Lung (tissue), 12 donors: ENCODE data around the gene PCDHGC4. TPM values are rescaled to one million over a fixed set of nuclear protein-coding genes. Genes with fewer than 3 reads are reported as not detected.

Experiments used
- ATAC-seq: fragments of 200-7000 bp; cut with Tn5 transposase; one replicate; pipeline ENCODE4 v1.9.1; 2020; ENCODE audit warnings: moderate number of reproducible peaks; ENCODE audit not compliant: insufficient read depth, low FRiP score
- DNase-seq, 3 donors: peaks; one replicate each; pipeline ENCODE4 v3.0.0-alpha.2; 2013 to 2017
- H3K27ac ChIP-seq, 2 donors: one replicate each; pipeline ENCODE4 v1.5.1; 2013; ENCODE audit warnings: mild to moderate bottlenecking in 2 of 2, moderate library complexity in 2 of 2, control low read depth in 1 of 2, inconsistent platforms in 1 of 2, low read depth in 1 of 2, low read length in 1 of 2
- H3K27me3 ChIP-seq, 3 donors: one replicate each; pipeline ENCODE4 v1.5.1; 2013; ENCODE audit warnings: low read length in 2 of 3; ENCODE audit not compliant: control insufficient read depth in 3 of 3, insufficient read depth in 3 of 3
- H3K36me3 ChIP-seq, 4 donors: one replicate each; pipeline ENCODE4 v1.5.1; 2013; ENCODE audit warnings: low read length in 4 of 4, mild to moderate bottlenecking in 1 of 4, moderate library complexity in 1 of 4; ENCODE audit not compliant: control insufficient read depth in 4 of 4, insufficient read depth in 4 of 4
- H3K4me1 ChIP-seq, 5 donors: one replicate each; pipeline ENCODE4 v1.5.1; 2013; ENCODE audit warnings: low read length in 5 of 5, mild to moderate bottlenecking in 2 of 5, moderate library complexity in 1 of 5; ENCODE audit not compliant: control insufficient read depth in 5 of 5, insufficient read depth in 5 of 5
- H3K4me3 ChIP-seq: one replicate; pipeline ENCODE4 v1.5.1; 2013; ENCODE audit warnings: mild to moderate bottlenecking, control low read depth, moderate library complexity
- H3K9ac ChIP-seq, 2 donors: one replicate each; pipeline ENCODE4 v1.5.1; 2013; ENCODE audit warnings: low read length in 2 of 2, control low read depth in 1 of 2; ENCODE audit not compliant: insufficient read depth in 1 of 2
- H3K9me3 ChIP-seq, 4 donors: one replicate each; pipeline ENCODE4 v1.5.1; 2013; ENCODE audit warnings: low read length in 3 of 4, mild to moderate bottlenecking in 1 of 4, moderate library complexity in 1 of 4; ENCODE audit not compliant: control insufficient read depth in 4 of 4, insufficient read depth in 3 of 4
- WGBS, 2 donors: extraction: QIAGEN DNeasy Blood & Tissue Kit; methylation state at CpG; one replicate each; pipeline ENCODE4 v1.1.7; 2013; 5-methylcytosine and 5-hydroxymethylcytosine counted together
- polyA plus RNA-seq, 2 donors: library from polyadenylated mRNA; stranded (reverse); fragments of 200-250 nt; gene quantifications; one replicate each; pipeline ENCODE4 v1.2.1, GENCODE V29; 2013
- total RNA-seq, 2 donors: library from RNA; depleted of rRNA in 1 of 2; stranded (reverse); fragments of >200 nt in 1 of 2; gene quantifications; one replicate each; pipeline ENCODE4 v1.2.1, GENCODE V29; 2014 to 2021
- TF ChIP-seq, protein P1 (sequence below): IDR thresholded peaks from 2 replicates; pipeline ENCODE4 v1.5.1; 2012; ENCODE audit warnings: mild to moderate bottlenecking; ENCODE audit errors: control extremely low read depth, extremely low read depth
- donor health status: control.
- donor health status: control.
- donor health status: Bipolar disorder and iron deficiency.
- donor health status: healthy.
- donor health status: DM: yes; HTN: yes; CAD: no.

The PCDHGC4 gene
- total and polyA plus RNA-seq, 4 donors, result 0.08 to 8.7 (median 1.7) TPM

DNA sequence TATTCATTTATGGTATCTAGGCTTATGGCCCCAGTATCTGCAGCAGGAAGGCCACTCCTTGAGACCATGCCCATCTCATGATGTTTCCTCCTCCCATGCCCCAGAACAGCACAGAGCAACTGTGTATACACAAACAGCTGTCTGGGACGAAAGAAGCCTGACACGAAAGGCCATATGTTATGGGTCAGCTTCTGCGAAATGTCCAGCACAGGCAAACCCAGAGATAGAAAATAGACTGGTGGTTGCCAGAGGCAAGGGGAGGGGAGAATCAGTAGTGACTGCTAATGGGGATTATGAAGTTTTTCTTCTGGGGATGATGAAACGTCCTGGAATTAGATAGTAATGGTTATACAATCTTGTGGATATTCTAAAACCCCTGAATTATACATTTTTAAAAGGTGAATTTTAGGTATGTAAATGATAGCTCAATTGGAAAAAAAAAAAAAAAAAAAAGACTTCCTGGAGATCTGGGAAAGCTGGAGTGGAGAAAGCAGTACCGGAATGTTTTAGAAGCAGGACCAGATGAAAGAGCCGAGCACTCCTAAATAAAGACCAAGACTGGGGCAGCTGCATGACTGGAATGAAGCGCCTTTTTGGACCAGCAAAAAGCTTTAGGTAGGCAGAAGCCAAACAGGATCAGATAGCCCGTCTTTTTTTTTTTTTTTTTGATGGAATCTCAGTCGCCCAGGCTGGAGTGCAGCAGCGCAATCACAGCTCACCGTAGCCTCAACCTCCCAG lies 33.2 kb downstream of the PCDHGC4 start:
- peaks cover 6 to 34% (median 10%) of the 10 kb centered on the region in 4 donors for H3K36me3 ChIP-seq
- H3K27me3 ChIP-seq, result no peaks in the 10 kb centered on the region
- H3K27ac ChIP-seq, result no peak overlapping the region
- peak; percentile 58 to 88 (median 74) for DNase-seq
- peaks cover 16 to 83% (median 35%) of the 10 kb centered on the region in 5 donors for H3K4me1 ChIP-seq
- H3K9me3 ChIP-seq, result no peaks in the 10 kb centered on the region
- no peak overlapping the region for H3K9ac ChIP-seq
- 86 to 87% methylated on average over 11 of the region's 11 CpGs for whole genome bisulfite sequencing, 2 donors
- TF ChIP-seq, protein P1, sequence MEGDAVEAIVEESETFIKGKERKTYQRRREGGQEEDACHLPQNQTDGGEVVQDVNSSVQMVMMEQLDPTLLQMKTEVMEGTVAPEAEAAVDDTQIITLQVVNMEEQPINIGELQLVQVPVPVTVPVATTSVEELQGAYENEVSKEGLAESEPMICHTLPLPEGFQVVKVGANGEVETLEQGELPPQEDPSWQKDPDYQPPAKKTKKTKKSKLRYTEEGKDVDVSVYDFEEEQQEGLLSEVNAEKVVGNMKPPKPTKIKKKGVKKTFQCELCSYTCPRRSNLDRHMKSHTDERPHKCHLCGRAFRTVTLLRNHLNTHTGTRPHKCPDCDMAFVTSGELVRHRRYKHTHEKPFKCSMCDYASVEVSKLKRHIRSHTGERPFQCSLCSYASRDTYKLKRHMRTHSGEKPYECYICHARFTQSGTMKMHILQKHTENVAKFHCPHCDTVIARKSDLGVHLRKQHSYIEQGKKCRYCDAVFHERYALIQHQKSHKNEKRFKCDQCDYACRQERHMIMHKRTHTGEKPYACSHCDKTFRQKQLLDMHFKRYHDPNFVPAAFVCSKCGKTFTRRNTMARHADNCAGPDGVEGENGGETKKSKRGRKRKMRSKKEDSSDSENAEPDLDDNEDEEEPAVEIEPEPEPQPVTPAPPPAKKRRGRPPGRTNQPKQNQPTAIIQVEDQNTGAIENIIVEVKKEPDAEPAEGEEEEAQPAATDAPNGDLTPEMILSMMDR, result no peak
- H3K4me3 ChIP-seq, result no peak overlapping the region
- ATAC-seq, result no peak

DNA sequence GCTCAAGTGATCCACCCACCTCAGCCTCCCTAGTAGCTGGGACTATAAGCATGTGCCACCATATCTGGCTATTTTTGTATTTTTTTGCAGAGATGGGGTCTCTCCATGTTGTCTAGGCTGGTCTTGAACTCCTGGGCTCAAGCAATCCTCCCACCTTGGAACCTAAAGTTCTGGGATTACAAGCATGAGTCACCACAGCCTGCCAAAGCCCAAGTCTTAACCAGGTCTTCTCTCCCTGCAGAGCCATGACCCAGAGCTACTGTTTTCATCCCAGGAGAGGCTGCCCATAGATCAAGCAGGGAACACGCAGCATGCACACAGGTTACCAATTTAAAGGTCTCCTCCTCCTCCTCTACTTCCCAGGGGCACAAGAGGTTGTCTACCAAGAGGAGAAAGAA lies 33.8 kb downstream of the PCDHGC4 start:
- Histone ChIP-seq H3K4me1 (peaks cover 15 to 83% (median 35%) of the 10 kb centered on the region in 5 donors), H3K4me3 (no peak overlapping the region), H3K9me3 (no peaks in the 10 kb centered on the region), H3K9ac (no peak overlapping the region), H3K36me3 (peaks cover 6 to 38% (median 10%) of the 10 kb centered on the region in 4 donors), H3K27me3 (no peaks in the 10 kb centered on the region), H3K27ac (peak overlapping the region in 1 of 2 donors; percentile 47)
- DNase-seq (no peak), ATAC-seq (no peak)
- TF ChIP-seq, protein P1, result no peak
- 94% methylated on average over 1 of the region's 1 CpG for WGBS, 2 donors

DNA sequence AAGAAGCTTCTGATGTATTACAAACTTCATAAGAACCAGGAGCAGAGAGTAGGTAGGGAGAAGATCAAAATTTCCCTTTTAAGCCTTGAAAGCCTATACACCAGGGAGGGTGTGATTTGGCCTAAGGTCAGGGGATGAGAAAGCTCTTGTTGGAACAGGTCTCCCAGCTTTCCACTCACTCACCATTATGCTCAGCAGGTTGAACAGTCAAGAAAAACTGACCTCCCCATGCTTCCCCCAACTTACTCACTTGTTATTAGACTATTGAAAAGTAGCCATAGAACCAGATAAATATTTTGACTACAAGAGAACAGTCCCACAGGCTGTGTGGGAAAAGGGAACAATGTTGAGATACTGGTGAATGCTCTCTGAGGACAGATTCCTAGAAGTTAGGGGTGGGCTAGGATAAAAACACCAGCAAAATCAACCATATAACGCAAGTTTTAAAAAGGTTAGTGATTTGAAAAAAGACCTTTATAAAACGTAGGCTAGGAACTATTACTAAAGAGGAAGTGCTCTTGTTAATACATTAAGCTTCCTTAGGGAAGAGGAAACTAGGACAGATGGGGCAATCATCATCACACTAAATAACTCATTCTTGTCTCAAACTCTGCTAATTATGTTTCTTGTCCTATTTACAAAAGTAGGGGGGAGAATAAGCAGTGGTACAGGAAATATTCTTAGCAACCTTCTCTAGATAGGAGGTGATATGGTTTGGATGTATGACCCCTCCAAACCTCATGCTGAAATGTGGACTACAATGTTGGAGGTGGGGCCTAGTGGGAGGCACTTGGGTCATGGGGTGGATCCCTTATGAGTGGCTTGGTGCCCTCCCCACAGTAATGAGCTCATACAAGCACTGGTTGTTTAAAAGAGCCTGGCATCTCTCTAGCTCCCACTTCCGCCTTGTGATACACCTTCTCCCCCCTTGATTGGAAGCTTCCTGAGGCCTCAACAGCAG lies 35.1 kb downstream of the PCDHGC4 start:
- ATAC-seq (no peak), DNase-seq (peak in 2 of 3 donors; percentile 46 to 74)
- Histone ChIP-seq H3K9ac (no peak overlapping the region), H3K27me3 (no peaks in the 10 kb centered on the region), H3K9me3 (no peaks in the 10 kb centered on the region), H3K4me3 (no peak overlapping the region), H3K36me3 (peaks cover 8 to 39% (median 10%) of the 10 kb centered on the region in 4 donors), H3K27ac (peak overlapping the region; percentile 64 to 90), H3K4me1 (peaks cover 11 to 83% (median 25%) of the 10 kb centered on the region in 5 donors)
- WGBS, 2 donors, result 54 to 61% methylated on average over 3 of the region's 3 CpGs
- TF ChIP-seq, protein P1, result no peak
